ENCODE data around the gene POU2F2. TPM values are rescaled to one million over a fixed set of nuclear protein-coding genes. Genes with fewer than 3 reads are reported as not detected.
"Not testable (repeated sequence)": the region's sequence is repeated elsewhere in the genome, so short reads cannot be mapped to it uniquely, and the experiment has no call there.

Gene POU2F2
- polyA plus RNA-seq, 10 donors = 1.5 to 3.0 (median 1.7) TPM

GRCh38 chr19:42062381-42062780 lies 69.9 kb downstream of the POU2F2 start:
- DNase-seq = no peak

- no peak for DNase-seq
Measured at GRCh38 chr19:42060117-42060516, 72.1 kb downstream of the POU2F2 start.

GRCh38 chr19:42059196-42059595 lies 73.0 kb downstream of the POU2F2 start:
- DNase-seq = no peak

GRCh38 chr19:42057846-42058245 lies 74.4 kb downstream of the POU2F2 start:
- no peak for DNase-seq

- DNase-seq = no peak
Measured at GRCh38 chr19:42054205-42054604, 78.0 kb downstream of the POU2F2 start.

- no peak for DNase-seq
Measured at GRCh38 chr19:42053037-42053935, 79.0 kb downstream of the POU2F2 start.

- peak in 1 of 3 donors; percentile 33 for DNase-seq
Measured at GRCh38 chr19:42052241-42052863, 79.9 kb downstream of the POU2F2 start.

GRCh38 chr19:42051166-42052115 lies 80.8 kb downstream of the POU2F2 start:
- DNase-seq = no peak

- DNase-seq = no peak
Measured at GRCh38 chr19:42048992-42049391, 83.3 kb downstream of the POU2F2 start.

- no peak for DNase-seq
Measured at GRCh38 chr19:42045575-42045974, 86.7 kb downstream of the POU2F2 start.

GRCh38 chr19:42042455-42043170 lies 89.6 kb downstream of the POU2F2 start:
- DNase-seq = no peak

- DNase-seq = not testable (repeated sequence)
Measured at GRCh38 chr19:42040491-42040890, 91.8 kb downstream of the POU2F2 start.

GRCh38 chr19:42040031-42040430 lies 92.2 kb downstream of the POU2F2 start:
- DNase-seq = no peak

- peak; percentile 18 to 43 (median 24) for DNase-seq
Measured at GRCh38 chr19:42038666-42039065, 93.6 kb downstream of the POU2F2 start.

GRCh38 chr19:42037649-42038048 lies 94.6 kb downstream of the POU2F2 start:
- no peak for DNase-seq

Other genes with a start within 250 kb of the POU2F2 start
- 10 to 100 TPM; 26.4 to 58.8 (median 43.1) TPM for gene ARHGEF1, start 249.3 kb downstream of the POU2F2 start, polyA plus RNA-seq (ENCODE audit: insufficient read length in 10 of 10)
- gene ERFL, start 204.0 kb downstream of the POU2F2 start, polyA plus RNA-seq (ENCODE audit: insufficient read length in 10 of 10) = under 1 TPM in 9 of 10 donors, not detected in 1; 0.07 to 0.29 (median 0.20) TPM
- gene RABAC1, start 173.1 kb downstream of the POU2F2 start, polyA plus RNA-seq (ENCODE audit: insufficient read length in 10 of 10) = 100 to 1,000 TPM in 2 of 10 donors, 10 to 100 TPM in 8; 44.2 to 104 (median 59.9) TPM
- gene ATP1A3, start 138.2 kb downstream of the POU2F2 start, polyA plus RNA-seq (ENCODE audit: insufficient read length in 10 of 10) = 1 to 10 TPM in 3 of 10 donors, under 1 TPM in 7; 0.20 to 1.1 (median 0.61) TPM
- 1 to 10 TPM; 1.8 to 4.3 (median 3.1) TPM for gene GRIK5, start 62.2 kb downstream of the POU2F2 start, polyA plus RNA-seq (ENCODE audit: insufficient read length in 10 of 10)
- 10 to 100 TPM in 4 of 10 donors, 1 to 10 TPM in 6; 7.5 to 14.1 (median 9.5) TPM for gene ZNF574, start 56.3 kb downstream of the POU2F2 start, polyA plus RNA-seq (ENCODE audit: insufficient read length in 10 of 10)
- 10 to 100 TPM in 9 of 10 donors, 1 to 10 TPM in 1; 9.6 to 14.8 (median 12.8) TPM for gene DEDD2, start 85.2 kb upstream of the POU2F2 start, polyA plus RNA-seq (ENCODE audit: insufficient read length in 10 of 10)
- 1 to 10 TPM; 4.5 to 8.5 (median 5.9) TPM for gene ZNF526, start 87.9 kb upstream of the POU2F2 start, polyA plus RNA-seq (ENCODE audit: insufficient read length in 10 of 10)
- gene GSK3A, start 110.2 kb upstream of the POU2F2 start, polyA plus RNA-seq (ENCODE audit: insufficient read length in 10 of 10) = 10 to 100 TPM; 34.4 to 49.0 (median 42.1) TPM
- gene ERF, start 122.7 kb upstream of the POU2F2 start, polyA plus RNA-seq (ENCODE audit: insufficient read length in 10 of 10) = 10 to 100 TPM; 28.5 to 46.1 (median 38.4) TPM
- gene CIC, start 136.8 kb upstream of the POU2F2 start, polyA plus RNA-seq (ENCODE audit: insufficient read length in 10 of 10) = 10 to 100 TPM; 26.8 to 42.2 (median 35.7) TPM
- gene PRR19, start 169.7 kb upstream of the POU2F2 start, polyA plus RNA-seq (ENCODE audit: insufficient read length in 10 of 10) = 1 to 10 TPM in 4 of 10 donors, under 1 TPM in 6; 0.47 to 1.8 (median 0.78) TPM
- gene PAFAH1B3, start 170.2 kb upstream of the POU2F2 start, polyA plus RNA-seq (ENCODE audit: insufficient read length in 10 of 10) = 10 to 100 TPM; 20.0 to 43.7 (median 29.7) TPM
- gene TMEM145, start 180.9 kb upstream of the POU2F2 start, polyA plus RNA-seq (ENCODE audit: insufficient read length in 10 of 10) = under 1 TPM; 0.16 to 0.56 (median 0.30) TPM
- 10 to 100 TPM; 20.6 to 33.2 (median 26.3) TPM for gene MEGF8, start 193.2 kb upstream of the POU2F2 start, polyA plus RNA-seq (ENCODE audit: insufficient read length in 10 of 10)